HL-60/S4 treated with retinoic acid at 250 ng/mL for 4 days and 3 days (cell line): ENCODE measurements around the gene MLYCD.

Experiments used
- in situ Hi-C: fragments of 300-500 bp; cut with MboI; formaldehyde crosslinking; loops from 2 replicates; pipeline ENCODE4 v1.7.0; 2022; ENCODE audit warnings: low sequenced_read_pairs

Gene MLYCD

GRCh38 chr16:83966153-83966696 is 67.3 kb downstream of the MLYCD start:
- in situ Hi-C loops, result loop anchor here (25.0 kb wide), 2 partner anchors 221 to 521 kb away; partner anchors contain the start of genes ADAD2 and TAF1C

- in situ Hi-C loops, result loop anchor here (25.0 kb wide), 2 partner anchors 220 to 520 kb away; partner anchors contain the start of genes ADAD2 and TAF1C
Observed at GRCh38 chr16:83967091-83967490, 68.2 kb downstream of the MLYCD start.

DNA sequence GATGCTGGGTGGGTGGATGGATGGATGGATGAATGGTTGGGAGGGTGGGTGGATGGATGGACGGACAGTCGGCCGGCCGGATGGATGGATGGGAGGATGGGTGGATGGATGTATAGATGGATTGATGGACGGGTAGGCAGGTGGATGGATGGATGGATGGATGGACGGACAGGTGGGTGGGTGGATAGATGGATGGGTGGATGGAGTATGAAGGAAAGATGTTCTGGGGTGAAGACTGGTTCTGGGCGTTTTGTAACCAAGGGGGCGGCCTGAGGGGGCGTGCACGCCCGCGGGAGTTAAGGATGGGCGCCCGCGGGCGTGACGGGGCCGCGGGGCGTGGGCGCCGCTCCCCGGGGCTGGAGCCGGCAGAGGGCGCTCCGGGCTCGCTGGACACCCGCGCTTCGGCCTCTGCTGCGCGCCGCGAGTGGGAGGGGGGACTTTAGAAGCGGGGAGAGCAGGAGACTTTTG is 69.0 kb downstream of the MLYCD start, which contains the start of gene NECAB2:
NECAB2 (plus strand) TSS at position 407 of the 468 bp plus-strand sequence. CDS start 405 bp downstream, outside the sequence.
- in situ Hi-C loops, result loop anchor here (25.0 kb wide), 2 partner anchors 219 to 519 kb away; partner anchors contain the start of genes ADAD2 and TAF1C

- in situ Hi-C loops, result loop anchor here (25.0 kb wide), 2 partner anchors 219 to 519 kb away; partner anchors contain the start of genes ADAD2 and TAF1C
Observed at GRCh38 chr16:83968306-83968851, 69.5 kb downstream of the MLYCD start.

DNA sequence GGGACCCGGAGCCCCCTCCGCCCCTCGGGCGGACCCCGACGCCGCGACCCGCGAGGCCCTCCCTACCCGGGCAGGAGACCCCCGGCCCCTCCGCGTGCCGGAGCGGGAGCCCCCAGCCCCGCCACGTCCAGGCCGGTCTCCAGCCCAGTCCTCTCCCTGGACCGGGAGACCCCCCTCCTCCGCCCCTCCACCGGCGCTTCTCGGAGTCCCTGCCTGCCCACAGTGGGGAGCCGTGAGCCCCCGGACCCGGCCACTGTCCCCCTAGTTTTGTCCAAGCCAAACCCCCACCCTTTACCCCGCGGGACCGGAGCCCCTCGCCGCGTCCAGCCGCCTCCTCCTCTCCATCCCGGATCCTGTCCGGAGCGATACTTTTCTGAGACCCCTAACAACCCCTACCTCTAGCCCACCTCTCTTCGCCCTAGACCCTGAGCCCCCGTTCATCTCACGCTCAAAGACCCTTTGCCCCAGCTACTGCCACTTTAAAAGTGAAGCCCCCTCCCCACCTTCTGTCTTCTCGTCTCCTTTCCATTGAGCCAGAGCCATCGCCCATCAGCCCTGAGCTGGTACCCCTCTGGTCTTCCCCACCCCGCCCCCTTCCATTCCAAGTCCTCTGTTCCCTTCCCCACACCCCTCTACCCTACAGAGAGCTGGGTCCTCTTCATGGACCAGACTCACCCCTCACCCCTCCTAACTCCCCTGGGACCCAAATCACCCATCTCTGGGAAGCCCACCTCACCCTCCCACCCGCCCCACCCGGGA is 70.2 kb downstream of the MLYCD start:
- in situ Hi-C loops, result loop anchor here (25.0 kb wide), 2 partner anchors 218 to 518 kb away; partner anchors contain the start of genes ADAD2 and TAF1C

DNA sequence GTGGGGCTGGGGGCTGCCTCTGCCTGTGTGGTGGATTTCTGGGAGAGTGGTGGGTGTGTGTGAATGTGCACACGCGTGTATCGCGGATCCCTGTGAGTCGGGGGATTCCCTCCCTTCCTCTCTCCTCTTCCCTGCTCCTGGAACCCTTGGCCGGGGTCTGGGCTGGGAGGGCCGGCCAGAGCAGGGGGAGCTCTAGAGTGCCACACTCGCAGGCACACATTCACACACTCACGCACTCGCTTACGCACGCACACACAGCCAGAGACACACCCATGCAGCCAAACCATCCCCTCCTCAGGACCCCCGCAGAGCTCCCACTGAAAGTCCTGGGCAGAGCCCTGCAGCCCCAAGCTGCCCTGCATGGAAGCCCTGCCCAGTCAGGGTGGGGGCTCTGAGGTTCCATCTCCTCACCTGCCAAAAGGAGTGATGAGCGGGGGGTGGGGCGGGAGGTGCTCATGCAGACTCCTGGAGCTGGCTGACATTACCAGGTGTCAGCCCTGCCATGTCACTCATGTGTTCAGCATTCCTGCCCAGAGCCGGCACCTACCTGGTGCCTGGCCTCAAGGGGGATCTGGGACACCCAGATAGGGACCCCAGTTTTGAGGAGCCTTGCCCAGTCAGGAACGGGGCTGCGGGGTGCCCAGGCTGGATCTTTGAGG is 71.0 kb downstream of the MLYCD start:
- in situ Hi-C loops, result loop anchor here (25.0 kb wide), 2 partner anchors 217 to 517 kb away; partner anchors contain the start of genes ADAD2 and TAF1C

GRCh38 chr16:83970430-83970815 is 71.5 kb downstream of the MLYCD start:
- in situ Hi-C loops, result loop anchor here (25.0 kb wide), 2 partner anchors 217 to 517 kb away; partner anchors contain the start of genes ADAD2 and TAF1C

- in situ Hi-C loops, result loop anchor here (25.0 kb wide), 2 partner anchors 216 to 516 kb away; partner anchors contain the start of genes ADAD2 and TAF1C
Observed at GRCh38 chr16:83971165-83972130, 72.5 kb downstream of the MLYCD start.

- in situ Hi-C loops, result loop anchor here (25.0 kb wide), 2 partner anchors 215 to 515 kb away; partner anchors contain the start of genes ADAD2 and TAF1C
Observed at GRCh38 chr16:83972256-83973008, 73.5 kb downstream of the MLYCD start.

DNA sequence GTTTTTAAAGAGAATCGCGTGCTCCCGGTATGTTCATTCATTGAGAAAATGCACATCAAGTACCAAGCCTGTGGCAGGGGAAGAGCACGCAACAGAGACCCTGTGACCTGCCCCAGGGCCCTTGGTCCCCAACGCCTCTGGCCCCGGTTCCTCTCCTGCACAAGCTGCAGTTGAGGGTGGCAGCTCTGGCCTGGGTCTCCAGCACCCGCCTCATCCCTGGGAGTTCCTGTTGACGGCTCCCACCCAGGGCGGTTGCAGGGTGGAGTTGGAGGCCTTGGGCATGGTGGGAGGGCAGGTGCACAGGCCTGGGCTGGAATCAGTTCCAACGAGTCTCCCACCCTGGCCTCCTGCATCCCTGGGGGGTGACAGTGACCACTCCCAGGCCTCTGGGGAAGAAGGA is 74.2 kb downstream of the MLYCD start:
- in situ Hi-C loops, result loop anchor here (25.0 kb wide), 2 partner anchors 214 to 514 kb away; partner anchors contain the start of genes ADAD2 and TAF1C

DNA sequence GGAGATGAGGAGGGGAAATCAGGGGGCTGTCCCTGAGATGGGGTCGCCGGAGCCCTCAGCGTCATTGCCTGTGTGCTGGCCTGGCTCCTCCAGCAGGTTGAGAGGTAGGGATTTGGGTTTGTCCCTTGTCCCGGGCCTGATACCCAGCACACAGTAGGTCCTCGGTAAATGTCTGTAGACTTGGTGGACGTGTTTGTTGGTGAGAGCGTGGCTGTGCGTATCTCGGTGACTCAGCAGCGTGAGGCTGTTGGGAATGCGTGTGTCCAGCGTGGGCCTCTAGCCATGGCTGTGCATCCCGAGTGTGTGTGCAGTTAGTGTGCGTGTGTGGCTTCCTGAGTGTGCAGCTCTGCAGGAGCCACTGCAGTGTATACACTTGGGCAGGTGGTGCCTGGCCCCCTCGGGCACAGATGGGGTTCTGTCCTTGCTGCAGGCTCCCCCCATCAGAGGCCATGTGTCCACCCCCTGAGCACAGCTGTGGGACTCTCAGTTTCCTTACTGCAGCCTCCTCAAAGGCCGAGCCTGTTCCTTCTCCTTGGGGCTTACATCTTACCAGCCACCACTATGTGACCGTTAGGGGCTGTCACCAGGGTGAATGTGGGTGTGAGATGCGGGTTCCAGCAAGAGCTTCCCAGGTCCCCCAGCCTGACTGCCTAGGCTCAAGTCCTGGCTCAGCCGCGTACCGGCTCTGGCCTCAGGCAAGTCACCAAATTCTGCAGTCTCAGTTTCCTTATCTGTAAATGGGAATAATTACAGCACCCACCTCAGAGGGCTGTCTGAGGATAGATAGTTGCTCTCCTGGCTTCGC is 74.9 kb downstream of the MLYCD start:
- in situ Hi-C loops, result loop anchor here (25.0 kb wide), 2 partner anchors 214 to 514 kb away; partner anchors contain the start of genes ADAD2 and TAF1C

- in situ Hi-C loops, result loop anchor here (25.0 kb wide), 2 partner anchors 213 to 513 kb away; partner anchors contain the start of genes ADAD2 and TAF1C
Observed at GRCh38 chr16:83974475-83974874, 75.6 kb downstream of the MLYCD start.

- in situ Hi-C loops, result no loop called here
Observed at GRCh38 chr16:83975590-83976260, 76.8 kb downstream of the MLYCD start.
